Cardiac muscle cell (in vitro differentiated cells and primary cell): Measurements from ENCODE around the gene MUCL3. TPM values are rescaled to one million over a fixed set of nuclear protein-coding genes. Genes with fewer than 3 reads are reported as not detected.
"Not testable (repeated sequence)": the region's sequence is repeated elsewhere in the genome, so short reads cannot be mapped to it uniquely, and the experiment has no call there.

ENCODE experiments used
- DNase-seq, 2 donors: peaks; one replicate each; pipeline versions ENCODE4 v3.0.0 to v3.0.0-alpha.2; 2010 to 2017; ENCODE audit warnings: low read depth in 1 of 2, low spot score in 1 of 2
- H3K27ac ChIP-seq: fragments of 200-600 bp; sonication (generic); 2 replicates; pipeline ENCODE4 v1.5.1; 2016
- H3K27me3 ChIP-seq: fragments of 200-600 bp; sonication (generic); 2 replicates; pipeline ENCODE4 v1.6.0; 2016; ENCODE audit warnings: control low read depth
- H3K36me3 ChIP-seq: fragments of 200-600 bp; sonication (generic); 2 replicates; pipeline ENCODE4 v1.5.1; 2016; ENCODE audit warnings: control low read depth
- H3K4me1 ChIP-seq: fragments of 200-600 bp; sonication (generic); 2 replicates; pipeline ENCODE4 v1.8.1; 2017; ENCODE audit warnings: low read depth, mild to moderate bottlenecking, mixed run types
- H3K4me3 ChIP-seq: fragments of 200-600 bp; sonication (generic); 2 replicates; pipeline ENCODE4 v1.5.1; 2016; ENCODE audit warnings: mild to moderate bottlenecking
- H3K9me3 ChIP-seq: fragments of 200-600 bp; sonication (generic); 2 replicates; pipeline ENCODE4 v1.5.1; 2017; ENCODE audit warnings: low read depth, mild to moderate bottlenecking, control low read depth
- CTCF ChIP-seq: IDR thresholded peaks from 2 replicates; pipeline ENCODE4 v1.5.1; 2012; ENCODE audit warnings: low read depth, mild to moderate bottlenecking, low read length
- polyA plus RNA-seq: library from polyadenylated mRNA; unstranded; fragments of >200 nt; fragmentation: Nextera tagmentation; extraction: Ambion mirVana; gene quantifications from 2 replicates; pipeline ENCODE4 v1.2.1, GENCODE V29; 2016
- total RNA-seq: library from RNA; depleted of rRNA; stranded (reverse); fragments of >200 nt; gene quantifications from 2 replicates; pipeline ENCODE4 v1.2.3, GENCODE V29; 2016

The MUCL3 gene
- total and polyA plus RNA-seq, 2 experiments from 2014 or later = not detected

DNA sequence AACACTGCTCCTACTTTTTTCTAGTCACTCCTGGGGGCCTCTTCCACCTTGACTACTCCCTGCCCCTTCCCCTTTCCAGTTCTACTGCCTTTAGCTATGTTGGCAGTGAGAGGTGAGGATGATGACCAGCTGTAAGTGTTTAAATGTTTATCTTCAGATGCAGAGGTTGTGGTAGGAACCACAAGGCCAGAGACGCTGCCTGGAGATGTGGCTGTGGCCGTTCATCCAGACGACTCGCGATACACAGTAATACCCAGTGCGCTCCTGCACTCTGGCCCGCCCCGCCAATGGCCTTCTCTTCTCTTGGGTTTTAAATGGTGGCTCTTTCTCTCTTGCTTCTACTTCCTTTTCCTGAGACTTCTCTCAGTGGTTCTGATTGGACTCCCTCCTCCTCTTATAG is 22.1 kb upstream of the MUCL3 start:
- Histone ChIP-seq H3K4me3 (no peak overlapping the region), H3K36me3 (peaks cover 10% of the 10 kb centered on the region), H3K9me3 (no peaks in the 10 kb centered on the region), H3K27me3 (no peaks in the 10 kb centered on the region), H3K4me1 (peaks cover 21% of the 10 kb centered on the region), H3K27ac (no peak overlapping the region)
- TF ChIP-seq CTCF = no peak
- DNase-seq = no peak

DNA sequence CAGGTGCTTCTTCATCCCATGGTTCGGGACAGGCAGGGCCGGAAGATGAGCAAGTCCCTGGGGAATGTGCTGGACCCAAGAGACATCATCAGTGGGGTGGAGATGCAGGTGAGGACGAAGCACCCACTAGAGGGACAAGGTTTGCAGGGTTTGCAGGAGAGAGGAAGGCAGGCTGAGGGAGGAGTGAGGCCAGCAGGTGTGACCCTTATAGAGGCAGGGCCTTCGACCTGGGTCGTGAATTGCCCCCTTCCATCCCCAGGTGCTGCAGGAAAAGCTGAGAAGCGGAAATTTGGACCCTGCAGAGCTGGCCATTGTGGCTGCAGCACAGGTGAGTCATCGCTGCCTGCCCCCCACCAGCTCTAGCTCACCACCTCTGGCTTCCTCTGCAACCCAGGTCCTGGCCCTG is 18.3 kb upstream of the MUCL3 start:
- no peaks in the 10 kb centered on the region for H3K27me3 ChIP-seq
- DNase-seq = no peak
- H3K9me3 ChIP-seq = no peaks in the 10 kb centered on the region
- H3K36me3 ChIP-seq = peaks cover 10% of the 10 kb centered on the region
- no peak overlapping the region for H3K27ac ChIP-seq
- TF ChIP-seq CTCF = no peak
- H3K4me3 ChIP-seq = no peak overlapping the region
- peaks cover 5% of the 10 kb centered on the region for H3K4me1 ChIP-seq

DNA sequence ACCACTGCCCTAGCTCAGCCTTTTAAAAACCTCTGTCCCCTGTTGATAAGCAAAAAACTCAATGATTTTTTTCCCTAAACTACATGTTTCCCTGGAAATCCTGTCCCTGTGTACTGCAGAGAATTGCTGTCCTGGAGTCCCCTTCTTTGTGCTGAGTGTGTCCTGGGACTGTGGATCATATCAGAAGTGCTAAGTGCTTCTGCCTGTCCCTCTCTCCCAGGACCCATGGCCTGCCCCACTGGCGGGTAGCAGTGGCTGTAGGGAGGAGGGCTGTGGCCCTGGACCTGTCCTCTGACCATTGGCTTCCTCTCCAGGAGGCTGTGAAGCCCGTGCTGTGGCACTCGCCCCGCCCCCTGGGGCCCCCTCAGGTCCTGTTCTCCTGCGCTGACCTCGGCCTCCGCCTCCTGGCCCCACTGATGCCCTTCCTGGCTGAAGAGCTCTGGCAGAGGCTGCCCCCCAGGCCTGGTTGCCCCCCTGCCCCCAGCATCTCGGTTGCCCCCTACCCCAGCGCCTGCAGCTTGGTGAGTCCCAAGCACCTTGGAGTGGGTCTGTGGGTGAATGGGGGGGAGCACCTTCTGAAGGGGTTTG is 16.6 kb upstream of the MUCL3 start:
- H3K9me3 ChIP-seq, DNase-seq, H3K36me3 ChIP-seq, H3K4me1 ChIP-seq, H3K4me3 ChIP-seq, H3K27ac ChIP-seq, H3K27me3 ChIP-seq: not testable (repeated sequence)

- no peak overlapping the region for H3K27ac ChIP-seq
- no peak for TF ChIP-seq CTCF
- peaks cover 4% of the 10 kb centered on the region for H3K36me3 ChIP-seq
- no peaks in the 10 kb centered on the region for H3K27me3 ChIP-seq
- DNase-seq = no peak
- H3K4me1 ChIP-seq = peaks cover 5% of the 10 kb centered on the region
- H3K9me3 ChIP-seq = no peaks in the 10 kb centered on the region
- no peak overlapping the region for H3K4me3 ChIP-seq
These were observed 14.1 kb upstream of the MUCL3 start for GRCh38 chr6:30926644-30927043.

DNA sequence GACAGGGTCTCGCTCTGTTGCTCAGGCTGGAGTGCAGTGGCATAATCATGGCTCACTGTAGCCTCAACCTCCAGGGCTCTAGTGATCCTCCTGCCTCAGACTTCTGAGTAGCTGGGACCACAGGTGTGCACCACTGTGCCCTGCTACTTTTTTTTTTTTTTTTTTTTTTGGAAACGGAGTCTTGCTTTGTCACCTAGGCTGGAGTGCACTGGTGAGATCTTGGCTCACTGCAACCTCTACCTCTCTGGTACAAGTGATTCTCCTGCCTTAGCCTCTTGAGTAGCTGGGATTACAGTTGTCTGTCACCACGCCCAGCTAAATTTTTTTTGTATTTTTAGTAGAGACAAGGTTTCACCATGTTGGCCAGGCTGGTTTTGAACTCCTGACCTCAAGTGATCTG is 13.7 kb upstream of the MUCL3 start:
- not testable (repeated sequence) for H3K27ac ChIP-seq, H3K9me3 ChIP-seq, H3K4me1 ChIP-seq, H3K4me3 ChIP-seq, H3K36me3 ChIP-seq, DNase-seq, H3K27me3 ChIP-seq

DNA sequence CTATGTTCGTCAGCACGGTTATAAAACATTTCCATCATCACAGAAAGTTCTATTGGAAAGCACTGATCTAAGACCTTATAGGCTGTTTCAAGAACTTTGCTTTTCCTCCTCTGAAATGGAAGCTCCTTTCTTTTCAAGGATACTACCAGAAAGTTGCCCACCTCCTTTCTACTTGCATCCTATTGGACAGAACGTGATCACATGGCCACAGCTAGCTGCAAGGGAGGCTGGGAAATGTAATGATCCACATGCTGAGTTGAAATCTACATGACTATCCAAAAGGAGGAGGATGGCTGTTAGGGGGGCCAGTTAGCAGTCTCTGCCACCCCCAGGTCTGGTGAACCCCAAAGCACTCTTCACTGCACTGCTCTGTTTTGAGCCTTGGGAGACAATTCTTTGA is 12.1 kb upstream of the MUCL3 start:
- TF ChIP-seq CTCF = no peak
- DNase-seq = no peak
- H3K4me3 ChIP-seq = no peak overlapping the region
- H3K27ac ChIP-seq = no peak overlapping the region
- no peaks in the 10 kb centered on the region for H3K9me3 ChIP-seq
- peaks cover 4% of the 10 kb centered on the region for H3K36me3 ChIP-seq
- H3K4me1 ChIP-seq = peaks cover 2% of the 10 kb centered on the region
- no peaks in the 10 kb centered on the region for H3K27me3 ChIP-seq

GRCh38 chr6:30930506-30930905 is 10.3 kb upstream of the MUCL3 start:
- Histone ChIP-seq H3K27ac (no peak overlapping the region), H3K27me3 (no peaks in the 10 kb centered on the region), H3K9me3 (no peaks in the 10 kb centered on the region), H3K36me3 (peaks cover under 1% of the 10 kb centered on the region), H3K4me1 (no peaks in the 10 kb centered on the region), H3K4me3 (no peak overlapping the region)
- TF ChIP-seq CTCF = no peak
- no peak for DNase-seq
